GM10847 (cell line): ENCODE results near the gene HOXA2.

Experiments used
- POLR2A ChIP-seq: IDR thresholded peaks from 2 replicates; pipeline ENCODE4 v1.6.1; 2011; ENCODE audit not compliant: insufficient read length; ENCODE audit errors: extremely low read depth

HOXA2 gene

DNA sequence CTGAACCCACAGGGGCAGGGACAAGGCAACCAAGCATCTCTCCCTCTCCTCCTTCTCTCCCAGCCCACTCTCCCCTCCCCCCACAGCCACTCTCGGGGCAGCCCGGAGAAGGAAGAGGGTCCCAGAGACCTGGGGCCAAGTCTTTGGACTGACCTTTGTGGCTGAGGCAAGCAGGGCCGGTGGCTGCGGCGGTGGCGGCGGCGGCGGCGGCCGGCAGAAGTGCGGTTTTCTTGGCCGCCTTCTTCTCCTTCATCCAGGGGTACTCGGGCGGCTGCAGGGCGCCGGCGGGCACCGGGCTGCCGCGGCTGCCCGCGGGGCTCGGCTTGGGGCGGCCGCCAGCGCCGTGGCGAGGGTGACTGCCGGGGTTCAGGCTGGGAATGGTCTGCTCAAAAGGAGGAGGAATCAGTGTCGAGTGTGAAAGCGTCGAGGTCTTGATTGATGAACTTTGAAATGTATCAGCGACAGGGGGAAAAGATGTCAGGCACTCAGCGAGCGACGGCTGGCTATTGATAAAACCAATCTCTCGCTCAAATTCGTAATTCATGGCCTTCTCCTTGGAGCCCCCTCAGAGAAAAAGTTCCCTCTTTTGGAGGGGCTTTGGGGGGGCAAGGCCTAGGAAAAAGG, 414 bp downstream of the HOXA2 start:
- no peak for TF ChIP-seq POLR2A

DNA sequence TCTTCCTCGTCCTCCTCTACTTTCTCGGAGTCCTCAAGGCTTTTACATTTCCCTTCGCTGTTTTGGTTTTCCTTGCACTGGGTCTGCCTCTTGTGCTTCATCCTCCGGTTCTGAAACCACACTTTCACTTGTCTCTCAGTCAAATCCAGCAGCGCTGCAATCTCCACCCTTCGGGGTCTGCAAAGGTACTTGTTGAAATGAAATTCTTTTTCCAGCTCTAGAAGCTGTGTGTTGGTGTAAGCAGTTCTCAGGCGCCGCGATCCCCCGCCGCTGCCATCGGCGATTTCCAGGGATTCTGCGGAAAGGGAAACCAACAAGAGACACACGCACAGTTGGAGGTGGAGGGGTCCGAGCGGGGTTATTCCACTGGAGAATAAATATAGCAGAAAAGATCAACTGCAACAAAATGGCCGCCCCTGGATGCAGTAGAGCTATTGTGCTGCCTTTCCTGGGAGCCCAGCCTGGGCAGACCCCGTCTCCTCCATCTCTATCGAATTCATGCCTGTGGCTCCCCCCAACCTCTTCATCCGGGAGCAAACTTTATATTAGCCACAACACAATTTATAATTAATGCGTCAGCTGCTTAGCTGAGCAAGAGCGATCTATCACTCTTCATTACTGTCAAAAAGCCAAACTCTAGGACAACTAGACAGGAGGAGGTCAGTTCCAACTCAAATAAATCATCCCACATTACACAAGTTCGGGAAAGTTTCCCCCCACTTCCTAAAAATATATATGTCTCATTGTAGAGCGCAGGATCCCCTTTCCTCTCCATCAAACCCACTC, 1.1 kb downstream of the HOXA2 start:
- TF ChIP-seq POLR2A = no peak

DNA sequence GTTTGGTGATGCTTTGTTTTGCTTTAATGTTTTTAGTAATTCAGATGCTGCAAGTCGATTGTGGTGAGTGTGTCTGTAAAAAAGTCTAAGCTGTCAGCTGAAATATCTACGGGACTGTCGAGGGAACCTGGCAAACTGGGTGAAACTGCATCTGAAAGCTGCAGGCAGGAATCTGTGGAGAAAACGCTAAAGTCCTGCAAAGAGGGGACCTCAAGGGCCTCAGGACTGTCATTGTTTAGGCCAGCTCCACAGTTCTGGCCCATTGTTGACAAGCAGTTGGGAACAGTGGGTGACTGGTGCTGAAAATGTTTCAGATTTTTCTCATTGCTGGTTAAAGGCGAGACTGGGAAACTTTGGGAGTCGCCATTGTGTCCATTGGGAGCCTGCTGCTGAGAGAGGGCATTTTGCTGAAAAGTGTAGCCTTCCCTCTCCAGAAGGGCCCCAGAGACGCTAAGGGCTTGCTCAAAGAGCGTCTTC, 1.8 kb downstream of the HOXA2 start:
- TF ChIP-seq POLR2A = no peak

DNA sequence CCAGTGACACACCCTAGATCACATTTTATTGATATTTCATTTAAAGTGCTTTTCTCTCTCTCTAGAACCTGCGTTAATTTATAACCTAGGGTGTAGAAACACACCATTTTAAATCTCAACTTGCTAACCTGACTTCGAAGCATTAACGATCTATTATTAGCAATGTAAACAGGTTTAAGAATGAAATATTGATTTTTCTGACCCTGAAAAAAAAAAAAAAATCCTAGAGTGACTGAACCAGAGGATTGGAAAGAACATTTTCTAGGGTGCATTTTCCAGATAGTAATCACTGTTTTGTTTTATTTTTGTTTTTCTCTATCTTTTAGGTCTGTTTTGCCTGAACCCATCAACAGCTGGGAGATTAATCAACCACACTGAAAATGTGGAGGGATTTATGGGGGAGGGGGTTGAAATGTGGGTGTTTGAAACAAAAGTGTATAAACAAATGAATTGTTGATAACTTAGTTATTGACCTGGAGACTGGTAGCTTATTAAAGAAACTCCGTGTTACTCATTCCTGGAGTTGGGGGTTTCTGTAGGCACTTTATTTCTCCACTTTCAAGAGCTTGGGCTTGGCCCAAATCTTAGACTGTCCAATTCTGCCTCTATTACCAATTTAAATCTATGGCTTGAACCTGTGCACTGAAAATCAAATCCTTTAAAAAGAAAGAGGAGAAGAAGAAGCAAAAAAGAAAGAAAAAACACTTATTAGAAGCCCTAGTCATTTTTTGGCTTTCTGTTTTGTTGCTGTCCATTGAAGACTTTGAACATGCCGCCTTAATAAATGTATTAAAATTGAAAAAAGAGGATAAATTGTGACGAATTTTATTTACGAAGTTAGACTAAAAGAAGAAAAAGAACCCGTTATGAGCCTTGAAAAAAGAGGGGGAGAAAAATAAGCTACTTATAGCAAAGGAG, 2.8 kb downstream of the HOXA2 start:
- TF ChIP-seq POLR2A = no peak

DNA sequence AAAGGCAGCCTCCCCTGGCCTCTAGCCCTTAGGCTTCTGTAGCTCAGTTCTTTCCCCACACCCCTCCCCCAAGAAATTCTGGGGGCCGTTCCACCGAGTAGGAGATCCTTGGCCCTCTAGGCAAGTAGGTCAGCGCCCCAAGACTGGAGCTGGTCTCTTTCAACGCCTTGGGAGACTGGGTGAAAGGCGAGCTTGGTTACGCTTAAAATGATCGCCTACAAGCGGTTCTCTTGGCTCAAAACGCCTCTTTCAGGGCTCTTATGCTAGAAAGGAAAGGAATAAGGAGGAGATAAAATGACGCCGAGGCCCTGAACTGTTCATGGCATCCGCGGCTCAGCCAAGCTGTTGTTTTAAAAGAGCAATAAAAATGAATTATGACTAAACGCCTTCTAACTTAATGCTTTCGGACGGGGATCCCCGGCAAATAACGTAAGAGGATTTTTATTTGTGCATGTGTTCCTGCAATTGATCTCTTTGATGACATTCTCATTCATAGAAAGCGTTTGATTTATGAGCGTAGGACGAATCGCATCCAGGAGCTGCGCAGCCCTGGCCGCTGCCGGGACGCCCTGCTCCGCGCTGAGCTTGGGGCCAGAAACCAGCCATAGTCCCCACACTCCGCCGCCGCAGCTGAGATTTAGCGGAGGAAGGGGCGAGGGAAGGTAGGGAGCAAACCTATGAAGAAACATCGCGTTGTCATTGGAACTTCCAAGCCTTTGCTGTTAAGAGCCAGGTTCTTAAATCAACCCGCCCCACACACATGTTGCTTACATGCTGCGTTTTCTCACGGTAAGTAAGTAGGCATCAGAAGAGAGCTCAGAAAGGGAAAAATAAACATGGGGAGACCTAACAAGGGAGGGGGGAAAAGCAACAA, 3.7 kb downstream of the HOXA2 start:
- TF ChIP-seq POLR2A = no peak

DNA sequence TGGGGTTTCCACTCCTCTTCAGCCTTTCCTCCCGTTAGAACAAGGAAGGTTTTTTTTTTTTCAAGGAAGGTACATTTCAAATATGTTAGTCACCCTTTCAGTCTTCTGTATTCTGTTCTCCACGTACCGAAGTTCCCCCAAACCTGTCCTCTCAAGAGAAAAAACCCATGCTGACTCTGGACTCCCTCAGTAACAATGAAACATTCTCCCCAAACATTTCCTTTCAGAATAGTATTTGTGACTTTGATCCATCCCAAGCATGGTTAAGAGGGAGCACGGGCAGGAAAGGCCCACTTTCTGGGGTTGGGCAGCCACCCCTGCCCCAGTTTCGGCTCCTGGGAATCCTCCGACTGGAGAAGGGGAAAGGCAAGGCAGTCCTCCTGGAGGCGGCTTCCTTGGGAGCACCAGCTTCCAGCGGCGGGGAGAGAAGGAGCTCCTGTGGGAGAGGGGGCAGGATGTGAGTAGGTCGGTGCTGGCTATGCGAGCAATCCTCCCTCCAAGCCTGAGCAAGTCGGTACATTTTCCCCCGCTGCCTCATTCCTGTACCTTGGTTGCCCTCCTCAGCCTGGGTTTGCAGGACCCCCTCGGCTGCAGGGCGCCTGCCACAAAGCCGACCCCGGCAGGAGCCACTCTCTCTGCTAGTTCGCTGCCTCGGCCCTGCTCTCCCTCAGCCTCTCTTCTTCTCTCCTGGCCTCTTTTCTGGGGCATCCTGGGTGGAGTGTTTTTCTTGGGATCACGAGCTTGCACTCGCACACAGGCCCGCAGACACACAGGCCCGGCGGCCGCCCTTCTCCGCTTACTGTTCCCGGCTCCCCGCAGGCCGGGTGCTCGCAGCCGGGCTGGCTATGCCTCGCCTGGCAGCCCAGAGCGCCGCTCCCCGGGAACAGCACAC, 4.6 kb downstream of the HOXA2 start:
- TF ChIP-seq POLR2A = no peak

DNA sequence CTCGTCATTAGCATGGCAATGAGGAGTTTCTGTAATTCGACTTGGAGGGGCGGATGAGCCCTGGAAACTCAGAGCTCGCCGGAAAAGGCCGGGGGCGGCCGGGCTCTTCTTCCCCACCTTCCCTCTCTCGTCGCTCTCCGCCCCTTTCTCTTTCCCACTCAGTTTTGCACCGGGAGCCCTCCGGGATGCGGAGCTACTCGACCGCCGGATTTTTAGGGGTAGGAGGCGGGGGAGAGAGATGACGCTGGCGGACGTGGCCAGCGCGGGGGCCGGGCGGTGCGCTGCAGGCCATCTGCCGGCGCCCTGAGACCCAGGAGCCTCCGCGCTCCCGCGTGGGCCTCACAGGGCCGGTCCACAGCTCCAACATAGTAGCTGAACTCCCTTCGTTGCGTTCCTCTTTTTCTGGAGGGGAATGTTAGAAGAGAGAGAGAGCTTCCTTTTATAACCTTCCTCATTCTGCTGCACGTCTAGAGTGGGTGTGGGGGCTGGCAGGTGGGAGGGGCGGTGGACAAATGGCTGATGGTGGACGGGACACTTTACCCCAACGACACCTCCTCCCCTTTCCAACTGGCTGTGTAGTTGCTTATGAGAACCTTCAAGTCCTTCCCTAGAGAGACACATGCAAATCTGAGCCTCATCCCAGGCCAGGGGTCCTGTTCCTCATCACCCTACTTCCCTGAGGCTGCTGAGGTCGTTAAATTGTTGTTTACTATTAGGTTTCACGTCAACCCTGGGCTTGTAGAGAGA, 5.5 kb downstream of the HOXA2 start:
- no peak for TF ChIP-seq POLR2A

DNA sequence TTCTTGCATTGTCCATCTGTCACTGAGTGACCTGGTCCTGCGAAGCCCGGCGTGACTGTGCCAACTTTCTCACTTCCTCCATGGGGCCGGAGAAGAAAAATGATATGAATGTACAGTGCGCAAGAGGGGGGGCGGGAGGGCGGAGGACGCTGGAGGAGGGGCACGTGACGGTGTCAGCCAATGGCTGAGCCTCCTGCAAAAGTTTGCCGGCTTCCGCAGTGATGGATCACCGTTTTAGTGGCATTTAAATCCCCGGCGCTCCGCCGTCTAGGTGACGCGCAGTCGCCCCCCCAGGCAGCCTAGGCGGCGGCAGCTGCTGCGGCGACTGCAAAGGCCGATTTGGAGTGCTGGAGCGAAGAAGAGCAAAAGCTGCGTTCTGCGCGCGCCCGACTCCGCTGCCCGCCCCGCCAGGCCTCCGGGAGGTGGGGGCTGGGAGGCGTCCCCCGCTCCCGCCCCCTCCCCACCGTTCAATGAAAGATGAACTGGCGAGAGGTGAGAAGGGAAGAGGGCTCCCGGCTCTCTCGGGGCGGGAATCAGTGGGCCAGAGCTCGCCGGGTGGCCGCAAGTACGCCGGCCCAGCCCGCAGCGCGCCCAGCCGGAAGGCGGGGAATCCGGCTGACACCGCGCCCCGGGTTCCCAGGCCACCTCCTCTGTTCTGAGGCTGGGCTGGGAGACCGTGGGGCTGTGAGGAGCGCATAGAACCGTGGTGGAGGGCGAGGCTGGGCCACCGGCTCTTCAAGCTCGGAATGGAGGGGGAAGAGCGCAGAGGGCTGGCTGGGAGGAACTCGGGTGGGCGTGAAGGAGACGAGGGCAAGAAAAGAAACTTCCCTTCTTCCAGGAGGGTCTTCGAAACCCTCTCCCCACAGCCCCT, 6.4 kb downstream of the HOXA2 start, which contains the start of gene HOXA1:
TSS of gene HOXA1 (minus strand) at position 104 of the 871 bp plus-strand sequence. CDS start at position 16, 88 bp downstream.
- TF ChIP-seq POLR2A = no peak

DNA sequence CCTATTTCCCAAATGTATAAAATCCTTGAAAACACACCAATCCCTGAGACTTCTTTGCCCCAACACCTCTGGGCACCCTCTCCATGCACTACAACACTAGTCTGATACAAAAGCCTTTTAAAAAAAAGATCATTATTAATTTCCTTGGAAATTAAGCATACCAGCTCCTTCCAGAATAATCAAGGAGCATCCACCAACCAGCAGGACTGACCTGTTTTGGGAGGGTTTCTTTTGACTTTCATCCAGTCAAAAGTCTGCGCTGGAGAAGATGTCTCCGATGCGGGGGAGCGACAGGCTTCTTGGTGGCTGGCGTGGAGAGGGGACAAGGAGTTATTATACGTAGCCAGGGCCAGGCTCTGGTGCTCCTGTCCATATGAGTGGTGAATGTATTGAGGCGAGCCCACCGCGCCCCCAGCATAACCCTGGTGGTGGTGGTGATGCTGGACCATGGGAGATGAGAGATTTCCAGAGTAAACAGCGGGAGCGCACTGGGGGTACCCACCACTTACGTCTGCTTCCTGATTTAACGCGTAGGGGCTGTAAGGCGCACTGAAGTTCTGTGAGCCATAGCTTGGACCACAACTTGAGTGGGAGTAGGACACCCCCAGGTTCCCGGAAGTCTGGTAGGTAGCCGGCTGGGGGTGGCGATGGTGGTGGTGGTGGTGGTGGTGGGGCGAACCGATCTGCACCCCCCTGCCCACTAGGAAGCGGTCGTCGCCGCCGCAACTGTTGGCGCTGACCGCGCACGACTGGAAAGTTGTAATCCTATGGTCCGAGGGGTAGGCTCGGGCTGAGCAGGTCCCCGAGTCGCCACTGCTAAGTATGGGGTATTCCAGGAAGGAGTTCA, 7.2 kb downstream of the HOXA2 start:
- no peak for TF ChIP-seq POLR2A

DNA sequence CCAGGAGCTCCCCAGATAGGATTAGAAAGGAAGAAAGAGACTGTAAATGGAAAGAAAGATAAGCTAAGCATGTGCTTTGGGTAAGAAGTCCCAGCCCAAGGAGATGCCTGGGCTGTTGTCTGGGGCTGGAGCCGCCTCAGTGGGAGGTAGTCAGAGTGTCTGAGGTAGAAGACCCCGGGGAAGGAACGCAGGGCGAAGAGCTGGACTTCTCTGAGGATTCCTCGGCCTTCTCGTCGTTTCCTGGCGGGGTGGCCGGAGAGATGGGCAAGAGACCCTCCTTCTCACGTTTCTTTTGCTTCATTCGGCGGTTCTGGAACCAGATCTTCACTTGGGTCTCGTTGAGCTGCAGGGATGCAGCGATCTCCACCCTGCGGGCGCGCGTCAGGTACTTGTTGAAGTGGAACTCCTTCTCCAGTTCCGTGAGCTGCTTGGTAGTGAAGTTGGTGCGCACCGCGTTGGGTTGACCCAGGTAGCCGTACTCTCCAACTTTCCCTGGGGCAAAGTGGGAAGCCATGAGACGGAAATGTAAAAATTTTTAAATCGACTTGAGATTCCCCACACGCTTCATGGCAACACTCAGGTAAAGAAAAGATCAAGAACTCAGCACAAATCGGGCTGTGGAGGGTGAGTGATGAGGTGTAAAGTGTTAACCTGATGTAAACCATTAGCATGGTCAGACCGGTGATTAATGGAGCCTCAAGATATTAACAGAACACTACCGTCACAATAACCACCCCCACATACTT, 8.0 kb downstream of the HOXA2 start:
- no peak for TF ChIP-seq POLR2A
